ENCODE data around the gene NTM.

NTM gene

GRCh38 chr11:132039521-132039920, 669.1 kb downstream of the NTM start:
- Mint-ChIP-seq H3K27me3 (no peaks in the 10 kb centered on the region), H3K9me3 (no peaks in the 10 kb centered on the region), H3K27ac (no peak overlapping the region), H3K36me3 (no peaks in the 10 kb centered on the region), H3K4me1 (no peaks in the 10 kb centered on the region), H3K4me3 (no peak overlapping the region)
- DNase-seq (no peak), ATAC-seq (replicated peaks) (no peak)

- Mint-ChIP-seq H3K27ac (no peak overlapping the region), H3K4me1 (no peaks in the 10 kb centered on the region), H3K27me3 (no peaks in the 10 kb centered on the region), H3K9me3 (no peaks in the 10 kb centered on the region), H3K4me3 (no peak overlapping the region), H3K36me3 (no peaks in the 10 kb centered on the region)
- DNase-seq (no peak), ATAC-seq (replicated peaks) (no peak)
These were observed 671.9 kb downstream of the NTM start for GRCh38 chr11:132042296-132042695.

- ATAC-seq (replicated peaks) (no peak), DNase-seq (no peak)
- Mint-ChIP-seq H3K9me3 (no peaks in the 10 kb centered on the region), H3K27ac (no peak overlapping the region), H3K36me3 (no peaks in the 10 kb centered on the region), H3K4me1 (no peaks in the 10 kb centered on the region), H3K4me3 (no peak overlapping the region), H3K27me3 (no peaks in the 10 kb centered on the region)
These were observed 673.3 kb downstream of the NTM start for GRCh38 chr11:132043714-132044113.

- H3K4me3 Mint-ChIP-seq = no peak overlapping the region
- ATAC-seq (replicated peaks) = no peak
- no peak for DNase-seq
- no peaks in the 10 kb centered on the region for H3K36me3 Mint-ChIP-seq
- H3K9me3 Mint-ChIP-seq = no peaks in the 10 kb centered on the region
- H3K27me3 Mint-ChIP-seq = no peaks in the 10 kb centered on the region
- H3K4me1 Mint-ChIP-seq = no peaks in the 10 kb centered on the region
- H3K27ac Mint-ChIP-seq = no peak overlapping the region
These were observed 674.7 kb downstream of the NTM start for GRCh38 chr11:132045107-132045506.

GRCh38 chr11:132046288-132046865, 676.0 kb downstream of the NTM start:
- Mint-ChIP-seq H3K27me3 (no peaks in the 10 kb centered on the region), H3K4me3 (no peak overlapping the region), H3K27ac (no peak overlapping the region), H3K9me3 (no peaks in the 10 kb centered on the region), H3K36me3 (no peaks in the 10 kb centered on the region), H3K4me1 (no peaks in the 10 kb centered on the region)
- ATAC-seq (replicated peaks) = no peak
- DNase-seq = no peak

GRCh38 chr11:132047167-132047566, 676.8 kb downstream of the NTM start:
- no peak for DNase-seq
- H3K9me3 Mint-ChIP-seq = no peaks in the 10 kb centered on the region
- no peak overlapping the region for H3K27ac Mint-ChIP-seq
- no peak overlapping the region for H3K4me3 Mint-ChIP-seq
- H3K36me3 Mint-ChIP-seq = no peaks in the 10 kb centered on the region
- H3K4me1 Mint-ChIP-seq = no peaks in the 10 kb centered on the region
- no peaks in the 10 kb centered on the region for H3K27me3 Mint-ChIP-seq
- no peak for ATAC-seq (replicated peaks)

- Mint-ChIP-seq H3K36me3 (no peaks in the 10 kb centered on the region), H3K27ac (no peak overlapping the region), H3K4me1 (no peaks in the 10 kb centered on the region), H3K9me3 (no peaks in the 10 kb centered on the region), H3K4me3 (no peak overlapping the region), H3K27me3 (no peaks in the 10 kb centered on the region)
- DNase-seq = no peak
- ATAC-seq (replicated peaks) = no peak
These were observed 677.6 kb downstream of the NTM start for GRCh38 chr11:132048040-132048439.

- Mint-ChIP-seq H3K27ac (no peak overlapping the region), H3K36me3 (no peaks in the 10 kb centered on the region), H3K4me3 (no peak overlapping the region), H3K27me3 (no peaks in the 10 kb centered on the region), H3K9me3 (no peaks in the 10 kb centered on the region), H3K4me1 (no peaks in the 10 kb centered on the region)
- no peak for ATAC-seq (replicated peaks)
- DNase-seq = no peak
These were observed 678.8 kb downstream of the NTM start for GRCh38 chr11:132049205-132049604.

- no peaks in the 10 kb centered on the region for H3K36me3 Mint-ChIP-seq
- DNase-seq (no peak), ATAC-seq (replicated peaks) (no peak)
- no peak overlapping the region for H3K4me3 Mint-ChIP-seq
- no peaks in the 10 kb centered on the region for H3K27me3 Mint-ChIP-seq
- H3K9me3 Mint-ChIP-seq = peaks cover 0 to 1% of the 10 kb centered on the region in 2 donors
- H3K4me1 Mint-ChIP-seq = no peaks in the 10 kb centered on the region
- H3K27ac Mint-ChIP-seq = no peak overlapping the region
These were observed 679.6 kb downstream of the NTM start for GRCh38 chr11:132050049-132050448.

- Mint-ChIP-seq H3K9me3 (peaks cover 0 to 1% of the 10 kb centered on the region in 2 donors), H3K4me1 (no peaks in the 10 kb centered on the region), H3K36me3 (no peaks in the 10 kb centered on the region), H3K27ac (no peak overlapping the region), H3K4me3 (no peak overlapping the region), H3K27me3 (no peaks in the 10 kb centered on the region)
- ATAC-seq (replicated peaks) = no peak
- no peak for DNase-seq
These were observed 680.3 kb downstream of the NTM start for GRCh38 chr11:132050577-132051165.

- DNase-seq = no peak
- no peaks in the 10 kb centered on the region for H3K36me3 Mint-ChIP-seq
- no peaks in the 10 kb centered on the region for H3K27me3 Mint-ChIP-seq
- H3K4me3 Mint-ChIP-seq = no peak overlapping the region
- ATAC-seq (replicated peaks) = no peak
- peaks cover 0 to 1% of the 10 kb centered on the region in 2 donors for H3K9me3 Mint-ChIP-seq
- no peaks in the 10 kb centered on the region for H3K4me1 Mint-ChIP-seq
- no peak overlapping the region for H3K27ac Mint-ChIP-seq
These were observed 681.3 kb downstream of the NTM start for GRCh38 chr11:132051704-132052103.

- Mint-ChIP-seq H3K27me3 (no peaks in the 10 kb centered on the region), H3K36me3 (no peaks in the 10 kb centered on the region), H3K4me1 (no peaks in the 10 kb centered on the region), H3K4me3 (no peak overlapping the region), H3K27ac (no peak overlapping the region), H3K9me3 (peaks cover 0 to 1% of the 10 kb centered on the region in 2 donors)
- no peak for DNase-seq
- no peak for ATAC-seq (replicated peaks)
These were observed 681.9 kb downstream of the NTM start for GRCh38 chr11:132052342-132052741.

GRCh38 chr11:132052904-132053303, 682.5 kb downstream of the NTM start:
- Mint-ChIP-seq H3K36me3 (no peaks in the 10 kb centered on the region), H3K27ac (no peak overlapping the region), H3K27me3 (no peaks in the 10 kb centered on the region), H3K9me3 (peaks cover 0 to 1% of the 10 kb centered on the region in 2 donors), H3K4me3 (no peak overlapping the region), H3K4me1 (no peaks in the 10 kb centered on the region)
- no peak for DNase-seq
- ATAC-seq (replicated peaks) = no peak

- ATAC-seq (replicated peaks) (no peak), DNase-seq (no peak)
- H3K4me3 Mint-ChIP-seq = no peak overlapping the region
- H3K4me1 Mint-ChIP-seq = no peaks in the 10 kb centered on the region
- H3K27me3 Mint-ChIP-seq = no peaks in the 10 kb centered on the region
- H3K9me3 Mint-ChIP-seq = peaks cover 1 to 2% of the 10 kb centered on the region in 2 donors
- no peaks in the 10 kb centered on the region for H3K36me3 Mint-ChIP-seq
- no peak overlapping the region for H3K27ac Mint-ChIP-seq
These were observed 684.4 kb downstream of the NTM start for GRCh38 chr11:132054822-132055221.

GRCh38 chr11:132055296-132055695, 684.9 kb downstream of the NTM start:
- Mint-ChIP-seq H3K27me3 (no peaks in the 10 kb centered on the region), H3K36me3 (no peaks in the 10 kb centered on the region), H3K4me1 (no peaks in the 10 kb centered on the region), H3K27ac (no peak overlapping the region), H3K9me3 (peaks cover 3 to 4% of the 10 kb centered on the region in 2 donors), H3K4me3 (no peak overlapping the region)
- no peak for DNase-seq
- no peak for ATAC-seq (replicated peaks)
